Stimulated activated CD4-positive, alpha-beta T cell treated with anti-CD3 and anti-CD28 coated beads, Interleukin-12 subunit alpha, Interleukin-12 subunit beta, amount 100 ng/mL, for 24 hours (primary cell): ENCODE measurements around the gene FLT1.

Experiments used
- DNase-seq, 2 experiments: peaks; one replicate each; pipeline ENCODE4 v3.0.0-alpha.2; 2020; ENCODE audit warnings: low read depth in 2 of 2

The FLT1 gene

GRCh38 chr13:28318496-28318895 lies 176.4 kb downstream of the FLT1 start:
- DNase-seq: no peak

- no peak for DNase-seq
Observed at GRCh38 chr13:28316836-28317235, 178.1 kb downstream of the FLT1 start.

DNA sequence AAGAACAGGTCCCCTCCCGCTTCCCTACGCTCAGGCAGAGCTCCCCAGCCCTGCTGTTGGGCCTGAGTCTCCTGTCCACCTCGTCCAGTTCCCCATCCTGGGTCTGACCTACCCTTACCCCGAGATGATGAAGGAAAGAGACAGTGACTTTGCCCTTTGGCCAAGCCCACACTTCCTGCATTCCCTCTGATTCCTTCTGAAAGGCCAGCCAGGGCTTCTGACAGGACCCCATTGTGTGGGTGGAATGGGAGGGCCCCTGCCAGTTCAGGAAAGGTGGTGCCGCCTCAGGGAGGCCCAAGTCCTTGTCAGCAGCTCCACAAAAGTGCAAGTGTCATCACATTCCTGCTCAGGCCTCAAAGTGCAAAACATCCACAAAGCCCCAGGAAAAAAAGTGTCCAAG lies 178.8 kb downstream of the FLT1 start:
- no peak for DNase-seq

GRCh38 chr13:28314879-28315278 lies 180.0 kb downstream of the FLT1 start:
- no peak for DNase-seq

DNA sequence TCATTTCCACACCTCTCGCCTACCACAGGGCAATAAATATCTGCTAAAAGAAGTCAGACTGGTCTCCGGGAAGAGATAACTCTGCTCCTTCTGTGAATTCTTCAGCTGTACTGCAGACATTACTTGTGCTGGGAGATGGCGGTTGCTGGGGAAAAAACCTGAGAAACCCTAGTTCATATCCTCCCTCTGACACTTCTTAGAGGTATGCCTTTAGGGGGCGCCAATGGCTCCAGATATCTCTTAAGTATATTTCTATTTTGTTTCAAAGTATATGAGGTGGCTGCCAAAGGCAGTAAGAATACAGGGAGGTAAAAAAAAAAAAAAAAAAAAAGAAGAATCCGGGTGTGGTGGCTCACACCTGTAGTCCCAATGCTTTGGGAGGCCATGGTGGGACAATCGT lies 181.3 kb downstream of the FLT1 start:
- no peak for DNase-seq

- no peak for DNase-seq
Observed at GRCh38 chr13:28306325-28306724, 188.6 kb downstream of the FLT1 start.

DNA sequence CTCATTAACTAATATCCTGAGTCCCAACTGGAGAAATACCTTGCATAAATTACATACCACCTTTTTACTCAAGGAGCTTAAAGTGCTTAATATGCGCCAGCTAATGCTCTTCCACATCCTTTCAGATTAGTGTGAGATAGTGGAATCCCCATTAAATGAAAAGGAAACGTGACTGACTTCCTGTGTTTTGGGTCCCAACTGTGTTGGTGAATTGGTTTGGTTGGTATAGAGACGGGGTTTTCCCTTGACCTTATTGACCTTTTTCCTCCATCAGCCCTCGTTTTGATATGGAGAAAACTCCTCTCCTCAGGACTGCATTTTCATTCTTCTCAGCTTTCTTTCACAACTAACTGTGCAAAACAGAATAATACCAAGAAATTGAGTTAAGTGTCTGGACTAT lies 193.1 kb downstream of the FLT1 start:
- DNase-seq: no peak

DNA sequence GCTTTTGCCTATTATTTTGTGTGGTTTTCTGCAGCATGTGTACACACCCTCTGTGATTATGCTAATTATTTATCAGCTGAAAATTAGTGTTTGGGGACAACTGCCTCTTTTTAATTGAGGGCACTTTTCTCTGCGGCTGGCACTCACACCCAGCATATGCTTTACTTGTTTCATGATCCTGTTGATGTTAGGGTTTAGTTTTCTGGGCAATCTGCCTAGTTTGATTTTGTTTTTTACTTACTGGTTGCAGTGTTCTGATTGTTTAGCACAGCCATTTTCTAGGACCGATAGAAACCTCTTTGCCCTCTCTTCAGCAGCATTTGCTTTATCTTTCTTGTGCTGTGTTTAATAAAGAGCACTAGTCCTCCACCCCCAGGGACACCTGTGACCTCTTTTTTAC lies 195.0 kb downstream of the FLT1 start:
- DNase-seq: no peak

GRCh38 chr13:28297341-28297740 lies 197.6 kb downstream of the FLT1 start:
- DNase-seq: no peak

- DNase-seq: no peak
Observed at GRCh38 chr13:28286263-28286662, 208.7 kb downstream of the FLT1 start.

- no peak for DNase-seq
Observed at GRCh38 chr13:28283600-28283999, 211.3 kb downstream of the FLT1 start.

DNA sequence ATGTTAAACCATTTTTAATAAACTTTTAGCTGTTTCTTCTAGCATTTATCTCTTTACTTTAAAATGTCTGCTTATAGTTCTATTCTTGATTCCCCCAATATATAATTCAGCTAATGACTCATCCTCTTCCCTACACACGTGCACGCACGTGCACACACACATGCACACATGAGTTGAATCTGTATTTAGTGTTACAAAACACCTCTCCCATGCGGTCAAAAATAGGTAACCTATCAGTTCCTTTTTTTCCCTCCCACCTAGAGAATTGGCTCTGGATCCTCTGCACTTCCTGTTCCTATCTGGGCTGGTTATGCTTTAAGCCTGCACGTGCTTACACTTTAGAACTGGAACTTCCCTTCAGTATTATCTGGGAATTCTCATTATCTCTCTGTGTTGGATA lies 212.5 kb downstream of the FLT1 start:
- DNase-seq: no peak

DNA sequence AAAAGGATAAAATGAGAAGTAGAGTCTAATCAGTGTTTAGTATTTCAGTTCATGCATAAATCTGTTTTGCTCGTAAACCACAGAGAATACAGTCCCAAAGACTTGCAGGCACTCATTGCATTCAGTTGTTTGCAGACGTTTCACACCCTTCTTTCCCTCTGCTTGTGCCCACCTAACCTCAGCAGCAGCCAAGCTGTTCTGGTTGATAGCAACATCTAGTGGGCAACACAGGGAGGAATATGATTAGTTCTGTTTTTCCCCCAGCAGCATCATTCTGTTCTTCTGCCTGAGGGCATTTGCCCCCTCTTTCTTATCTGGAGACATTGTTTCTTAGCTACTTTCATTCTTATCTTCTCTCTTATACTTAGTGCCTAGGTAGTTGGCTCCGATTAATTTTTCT lies 221.0 kb downstream of the FLT1 start:
- DNase-seq: no peak

GRCh38 chr13:28271056-28271840 lies 223.7 kb downstream of the FLT1 start:
- DNase-seq: no peak

DNA sequence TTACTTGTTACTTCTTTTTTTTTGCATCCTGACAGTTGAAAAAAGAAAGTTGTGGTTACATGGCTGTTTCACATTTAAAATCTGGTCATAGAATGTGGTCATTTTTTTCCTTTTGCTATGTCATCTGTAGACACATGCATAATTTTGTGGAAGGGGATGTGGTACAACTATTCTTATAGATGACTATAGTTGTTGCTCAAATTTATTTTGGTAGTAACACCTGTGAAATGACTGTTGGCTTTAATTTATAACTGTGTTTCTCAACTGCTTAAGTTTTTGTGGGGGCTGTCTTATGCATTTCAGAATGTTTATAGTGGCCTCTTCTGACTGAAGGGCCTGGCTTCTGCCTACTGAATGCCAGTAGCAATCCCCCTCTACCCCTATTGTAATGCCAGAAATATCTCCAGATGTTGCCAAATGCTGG lies 226.1 kb downstream of the FLT1 start:
- no peak for DNase-seq

GRCh38 chr13:28267497-28267896 lies 227.4 kb downstream of the FLT1 start:
- no peak for DNase-seq

DNA sequence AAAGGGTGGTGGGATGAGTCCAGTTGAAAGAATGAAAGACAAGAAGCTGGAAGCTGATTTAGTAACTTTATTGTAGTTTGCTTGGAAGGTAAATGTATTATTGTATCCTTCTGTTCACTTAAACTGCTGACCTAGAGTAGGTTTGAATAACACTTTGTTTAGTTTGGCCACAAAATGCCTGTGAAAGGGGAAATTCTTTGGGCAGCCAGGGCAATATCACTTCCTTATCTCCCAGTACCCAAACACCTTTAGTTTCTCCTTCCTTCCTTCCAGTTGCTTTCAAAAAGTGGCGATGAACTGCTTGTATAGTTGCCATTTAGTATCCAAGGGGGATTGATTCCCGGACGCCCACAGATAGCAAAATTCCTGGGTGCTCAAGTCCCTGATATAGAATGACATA lies 236.5 kb downstream of the FLT1 start:
- no peak for DNase-seq

GRCh38 chr13:28257305-28257704 lies 237.6 kb downstream of the FLT1 start:
- DNase-seq: no peak

DNA sequence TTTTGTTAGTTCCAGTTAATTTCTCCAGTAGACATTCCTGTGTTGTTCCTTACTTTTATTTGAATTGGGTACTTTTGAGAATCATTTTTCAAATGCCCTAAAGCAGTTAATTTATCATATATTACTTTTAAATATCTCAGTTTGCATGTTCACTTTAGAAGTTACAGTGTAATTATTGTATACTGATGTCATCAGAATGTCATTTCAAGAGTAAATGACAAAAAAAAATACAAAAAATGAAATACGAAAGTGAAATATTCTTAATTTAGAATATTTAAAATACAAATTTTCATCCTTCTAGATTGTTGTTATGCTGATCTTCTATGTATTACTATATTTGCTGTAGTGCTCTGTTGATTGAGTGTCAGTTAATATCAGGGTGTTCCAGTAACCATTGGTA lies 242.4 kb downstream of the FLT1 start:
- DNase-seq: no peak

GRCh38 chr13:28251466-28251865 lies 243.5 kb downstream of the FLT1 start:
- DNase-seq: no peak

DNA sequence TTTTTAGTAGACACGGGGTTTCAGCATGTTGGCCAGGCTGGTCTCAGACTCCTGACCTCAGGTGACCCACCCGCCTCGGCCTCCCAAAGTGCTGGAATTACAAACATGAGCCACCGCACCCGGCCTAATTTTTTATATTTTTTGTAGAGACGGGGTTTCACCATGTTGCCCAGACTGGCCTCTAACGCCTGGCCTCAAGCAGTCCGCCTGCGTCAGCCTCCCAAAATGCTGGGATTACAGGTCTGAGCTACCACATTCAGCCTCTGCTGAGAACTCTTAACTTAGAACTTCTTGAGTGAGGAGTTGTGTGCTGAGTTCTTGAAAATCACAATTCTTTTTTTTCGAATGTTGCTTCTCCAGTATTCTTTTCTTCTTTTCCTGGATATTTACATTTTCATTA lies 244.4 kb downstream of the FLT1 start:
- DNase-seq: no peak
